HG03095 (cell line): ENCODE results near the gene MRLN.
"Not testable (repeated sequence)": the region's sequence is repeated elsewhere in the genome, so short reads cannot be mapped to it uniquely, and the experiment has no call there.

Experiments
- ATAC-seq: cut with Tn5 transposase; IDR thresholded peaks from one replicate; pipeline ENCODE4 v1.9.1; 2021; ENCODE audit warnings: moderate library complexity; ENCODE audit not compliant: unreplicated experiment

The MRLN gene

DNA sequence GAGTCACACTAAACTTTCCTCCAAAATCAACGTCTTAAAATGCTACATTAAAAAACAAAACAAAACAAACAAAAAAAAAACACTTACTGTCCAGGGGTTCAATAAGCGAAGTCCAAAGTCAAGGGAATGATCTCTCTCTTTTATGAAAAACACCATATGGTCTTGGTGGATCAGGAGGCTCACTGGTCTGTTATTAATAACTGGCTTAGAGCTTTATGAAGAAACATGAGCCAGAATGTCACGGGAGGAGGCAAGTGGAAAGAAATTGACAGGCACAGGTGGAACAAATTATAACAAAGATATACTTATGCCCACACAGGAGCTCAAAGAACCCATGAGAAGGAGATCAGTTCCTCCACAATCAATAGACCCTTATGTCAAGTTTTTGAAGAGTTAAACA, at the start of gene MRLN:
Gene MRLN, minus strand, starts transcription at position 189 of the 400 bp plus-strand sequence.
- ATAC-seq = no peak

DNA sequence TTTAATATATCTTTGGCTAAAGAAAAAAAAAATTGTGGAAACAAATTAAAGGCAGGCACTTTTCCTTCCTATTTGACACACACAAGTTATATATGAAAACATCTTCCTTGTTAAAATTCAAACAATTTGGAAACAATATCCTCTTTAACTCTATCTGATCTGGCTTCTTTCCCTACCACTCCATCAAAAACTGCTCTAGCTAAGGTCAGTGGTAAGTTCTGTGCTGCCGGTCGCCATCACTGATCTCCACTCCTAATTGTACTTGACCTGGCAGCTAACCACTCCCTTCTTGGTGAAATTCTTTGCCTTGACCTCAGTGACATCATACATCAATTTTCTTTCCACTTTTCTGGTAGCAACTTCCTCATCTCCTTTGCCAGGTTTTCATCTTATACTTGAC, 47.9 kb upstream of the MRLN start:
- ATAC-seq = no peak

DNA sequence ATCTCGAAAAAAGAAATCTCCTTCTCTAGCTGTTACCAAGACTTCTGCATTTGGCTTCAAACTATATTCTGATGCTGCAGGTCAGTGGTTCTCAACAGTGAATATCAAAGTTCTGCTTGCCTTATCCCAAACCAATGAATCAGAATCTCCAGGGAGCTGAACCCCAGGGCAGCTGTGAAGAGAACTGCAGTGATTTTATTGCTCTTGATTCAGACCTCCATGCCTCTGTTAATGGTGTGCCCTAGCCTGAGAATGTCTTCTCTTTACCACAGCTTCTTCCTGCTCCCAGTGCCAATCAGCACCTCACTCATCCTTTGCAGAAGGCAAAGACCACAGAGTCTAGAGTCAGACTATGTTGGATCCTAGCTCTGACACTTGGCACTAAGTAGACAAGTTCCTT, 46.2 kb upstream of the MRLN start:
- no peak for ATAC-seq

DNA sequence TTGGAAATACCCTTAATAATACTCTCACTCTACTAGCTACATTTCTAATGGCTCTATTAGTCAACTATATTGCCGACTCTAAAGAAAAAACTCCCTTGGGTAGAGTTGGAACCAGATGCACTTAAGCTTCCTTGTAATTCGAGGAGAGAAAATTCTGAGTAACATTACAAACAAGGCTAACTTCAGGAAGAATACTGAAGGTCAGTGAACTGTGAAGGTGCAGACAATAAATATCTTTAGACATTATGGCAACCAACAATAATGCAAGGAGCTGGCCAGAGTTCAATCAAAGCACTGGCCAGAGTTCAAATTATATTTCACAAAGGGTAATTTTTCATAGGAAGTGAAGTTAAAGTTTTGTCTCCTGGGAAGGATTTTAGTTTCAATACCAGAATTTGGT, 40.7 kb upstream of the MRLN start:
- no peak for ATAC-seq

DNA sequence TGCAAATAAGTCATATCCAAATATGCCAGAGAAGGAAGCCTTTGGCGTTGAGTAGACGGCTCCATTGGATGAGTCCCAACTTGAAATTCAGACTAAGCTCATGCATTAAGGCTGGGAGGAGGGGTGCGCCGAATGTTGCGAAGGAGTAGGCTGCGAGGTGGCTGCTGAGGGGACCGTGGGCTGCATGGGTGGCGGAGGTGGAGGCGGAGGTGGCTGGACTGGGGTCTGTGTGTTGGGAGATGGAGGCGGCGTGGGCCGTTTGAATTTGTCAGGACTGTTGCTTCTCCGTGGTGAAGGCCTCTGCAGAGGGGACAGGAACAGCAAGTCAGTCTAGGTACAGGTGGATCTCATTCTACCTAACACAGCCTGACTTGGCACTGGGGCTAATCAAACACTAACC, 39.6 kb upstream of the MRLN start:
- no peak for ATAC-seq

DNA sequence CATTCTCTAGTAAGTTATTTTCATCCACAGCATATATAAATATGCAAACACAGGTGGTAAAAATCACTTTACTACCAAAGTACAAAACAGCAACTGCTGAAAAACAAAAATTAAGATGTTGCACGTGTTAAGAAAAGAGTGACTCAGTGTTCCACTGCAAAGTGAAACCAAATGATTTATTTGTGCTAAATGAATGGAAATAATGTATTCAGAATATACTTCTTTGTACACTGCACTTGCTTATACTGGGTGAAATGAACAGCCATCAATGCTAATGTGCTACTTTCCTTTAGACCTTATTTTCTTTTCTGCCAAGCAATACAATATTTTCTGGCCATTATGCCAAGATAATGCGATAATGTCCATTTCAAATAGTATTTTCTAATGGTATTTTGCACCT, 38.3 kb upstream of the MRLN start:
- no peak for ATAC-seq

DNA sequence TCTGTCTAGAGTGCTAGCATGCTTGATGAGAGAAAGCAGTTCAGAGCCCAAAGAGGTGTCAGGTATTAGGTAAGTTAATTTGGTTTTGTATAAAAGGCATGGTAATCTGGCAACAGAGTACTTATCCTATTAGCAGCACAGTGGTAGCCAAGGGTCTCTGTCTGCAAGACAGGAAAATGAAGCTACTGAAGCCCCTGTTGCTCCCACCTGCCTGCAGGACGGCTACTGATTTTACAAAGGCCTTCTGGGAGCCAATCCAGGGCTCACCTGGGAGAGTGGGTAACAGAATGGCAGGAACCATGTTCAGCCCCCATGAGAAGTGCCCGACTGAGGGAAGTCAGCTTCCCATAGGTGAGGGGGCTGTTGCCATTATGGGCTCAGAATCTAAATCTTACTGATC, 36.8 kb upstream of the MRLN start:
- not testable (repeated sequence) for ATAC-seq

DNA sequence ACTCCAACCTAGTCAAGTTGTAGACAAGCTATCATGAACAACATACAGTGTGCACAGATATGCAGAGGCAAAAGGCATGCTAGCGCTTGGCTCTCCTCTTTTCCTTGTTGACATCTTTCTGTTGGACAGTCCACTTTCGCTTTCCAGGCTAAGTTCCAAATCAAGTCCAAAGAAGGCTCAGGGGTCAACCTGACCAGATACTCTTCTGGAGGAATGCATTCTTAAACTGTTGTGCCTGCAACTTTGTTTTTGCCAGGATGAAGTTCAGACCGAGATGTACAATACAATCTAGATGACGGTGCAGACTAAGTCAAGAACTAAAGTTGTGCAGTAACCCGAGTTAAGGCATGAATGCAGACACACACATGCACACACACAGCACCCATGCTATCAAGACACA, 35.7 kb upstream of the MRLN start:
- ATAC-seq = not testable (repeated sequence)

DNA sequence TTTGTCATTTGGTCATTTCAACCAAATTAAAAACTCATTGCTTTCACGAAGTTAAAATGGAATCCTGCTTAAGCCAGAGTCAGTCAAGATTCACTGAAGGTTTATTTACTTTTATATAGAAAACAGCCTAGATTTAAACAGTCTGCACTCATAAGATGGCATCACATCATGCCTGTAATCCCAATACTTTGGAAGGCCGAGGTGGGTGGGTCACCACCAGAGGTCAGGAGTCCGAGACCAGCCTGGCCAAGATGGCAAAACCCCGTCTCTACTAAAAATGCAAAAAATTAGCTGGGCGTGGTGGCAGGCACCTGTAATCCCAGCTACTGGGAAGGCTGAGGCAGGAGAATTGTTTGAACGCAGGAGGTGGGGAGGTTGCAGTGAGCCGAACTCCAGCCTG, 33.8 kb upstream of the MRLN start:
- not testable (repeated sequence) for ATAC-seq

DNA sequence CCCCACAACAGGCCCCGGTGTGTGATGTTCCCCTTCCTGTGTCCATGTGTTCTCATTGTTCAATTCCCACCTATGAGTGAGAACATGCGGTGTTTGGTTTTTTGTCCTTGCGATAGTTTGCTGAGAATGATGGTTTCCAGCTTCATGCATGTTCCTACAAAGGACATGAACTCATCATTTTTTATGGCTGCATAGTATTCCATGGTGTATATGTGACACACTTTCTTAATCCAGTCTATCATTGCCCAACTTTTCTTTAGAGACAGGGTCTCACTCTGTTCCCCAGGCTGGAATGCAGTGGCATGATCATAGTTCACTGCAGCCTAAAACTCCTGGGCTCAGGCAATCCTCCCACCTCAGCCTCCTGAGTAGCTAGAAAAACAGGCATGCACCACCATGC, 32.2 kb upstream of the MRLN start:
- ATAC-seq = not testable (repeated sequence)

DNA sequence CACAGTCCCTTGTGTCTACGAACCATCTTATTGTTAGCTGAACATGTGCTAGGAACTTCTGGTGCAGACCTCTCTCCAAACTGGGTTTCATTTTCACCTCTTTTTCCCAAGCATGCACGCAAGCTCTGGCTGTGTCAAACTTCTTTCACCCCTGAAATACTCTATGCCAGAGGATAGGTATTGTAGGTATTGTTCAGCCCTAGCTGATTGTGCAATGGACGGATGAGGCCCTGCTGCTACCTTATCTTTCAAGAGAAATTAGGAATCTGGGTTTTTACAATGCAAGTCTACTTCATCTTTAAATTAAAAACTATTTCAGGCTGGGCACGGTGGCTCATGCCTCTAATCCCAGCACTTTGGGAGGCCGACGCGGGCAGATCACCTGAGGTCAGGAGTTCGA, 28.3 kb upstream of the MRLN start:
- ATAC-seq = no peak

DNA sequence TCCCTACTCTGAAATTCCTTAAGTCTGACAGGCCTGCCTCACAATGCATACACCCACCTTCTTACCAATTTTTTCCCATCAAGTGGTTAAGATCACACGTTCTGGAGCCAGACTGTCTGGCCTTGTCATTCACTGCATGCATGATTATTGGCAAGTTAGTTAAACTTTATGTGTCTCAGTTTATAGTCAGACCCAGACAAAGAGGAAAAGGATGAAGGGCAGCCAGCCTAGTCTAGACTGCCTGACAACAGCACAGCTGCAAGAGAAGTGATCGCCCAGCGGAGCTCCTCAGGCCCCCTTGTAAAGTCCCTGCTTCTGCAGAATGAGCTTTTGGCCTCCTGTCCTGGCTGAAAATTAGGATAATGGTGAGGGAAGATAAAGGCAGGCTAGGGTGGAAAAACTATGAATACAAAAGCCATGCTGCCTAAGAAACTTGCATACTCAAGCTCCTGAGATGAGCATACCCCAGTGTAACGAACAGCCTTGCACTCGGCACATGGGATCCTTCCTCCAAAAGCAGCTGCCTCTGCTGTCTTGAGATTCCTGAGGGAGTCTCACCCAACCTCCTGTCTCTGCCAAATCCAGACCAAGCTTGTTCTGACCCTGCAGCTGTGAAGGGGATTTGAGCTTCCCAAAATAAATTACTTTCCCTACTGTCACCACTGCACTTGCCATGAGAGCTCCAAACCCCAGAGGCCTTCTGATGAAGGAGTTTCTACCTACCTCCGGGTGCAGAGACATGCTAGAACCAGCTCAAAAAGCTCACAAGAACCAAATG, 26.7 kb upstream of the MRLN start:
- ATAC-seq = no peak

DNA sequence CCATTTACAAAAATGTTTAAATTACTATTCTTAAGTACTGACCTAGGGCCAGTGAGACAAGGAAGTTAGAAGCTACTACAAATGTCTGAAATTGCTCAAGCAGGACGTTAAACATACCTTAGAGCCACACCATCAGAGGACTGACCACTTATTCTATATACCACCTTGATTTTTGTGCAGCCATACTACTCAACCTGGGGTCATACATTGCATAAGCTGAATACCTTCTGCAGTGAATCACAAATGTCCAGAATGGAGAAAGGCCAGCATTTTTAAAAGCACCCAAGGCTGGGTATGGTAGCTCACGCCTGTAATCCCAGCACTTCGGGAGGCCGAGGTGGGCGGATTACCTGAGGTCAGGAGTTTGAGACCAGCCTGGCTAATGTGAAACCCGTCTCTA, 21.2 kb upstream of the MRLN start:
- ATAC-seq = no peak

DNA sequence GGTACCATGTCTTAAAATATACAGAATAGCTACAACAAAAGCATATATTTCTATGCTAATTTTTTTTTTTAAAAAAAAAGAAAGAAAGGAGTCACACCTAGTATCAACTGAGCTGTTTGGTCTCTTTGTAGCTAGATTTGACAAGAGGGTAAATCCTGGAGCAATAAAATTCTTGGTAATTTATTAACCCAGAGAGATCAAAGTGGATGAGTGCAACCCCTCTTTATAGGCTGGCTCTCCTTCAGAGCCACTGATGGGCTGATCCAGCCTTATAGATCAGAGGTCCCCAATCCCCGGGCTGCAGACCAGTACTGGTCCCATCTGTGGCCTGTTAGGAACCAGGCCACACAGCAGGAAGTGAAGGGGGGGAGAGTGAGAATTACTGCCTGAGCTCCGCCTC, 19.8 kb upstream of the MRLN start:
- no peak for ATAC-seq

DNA sequence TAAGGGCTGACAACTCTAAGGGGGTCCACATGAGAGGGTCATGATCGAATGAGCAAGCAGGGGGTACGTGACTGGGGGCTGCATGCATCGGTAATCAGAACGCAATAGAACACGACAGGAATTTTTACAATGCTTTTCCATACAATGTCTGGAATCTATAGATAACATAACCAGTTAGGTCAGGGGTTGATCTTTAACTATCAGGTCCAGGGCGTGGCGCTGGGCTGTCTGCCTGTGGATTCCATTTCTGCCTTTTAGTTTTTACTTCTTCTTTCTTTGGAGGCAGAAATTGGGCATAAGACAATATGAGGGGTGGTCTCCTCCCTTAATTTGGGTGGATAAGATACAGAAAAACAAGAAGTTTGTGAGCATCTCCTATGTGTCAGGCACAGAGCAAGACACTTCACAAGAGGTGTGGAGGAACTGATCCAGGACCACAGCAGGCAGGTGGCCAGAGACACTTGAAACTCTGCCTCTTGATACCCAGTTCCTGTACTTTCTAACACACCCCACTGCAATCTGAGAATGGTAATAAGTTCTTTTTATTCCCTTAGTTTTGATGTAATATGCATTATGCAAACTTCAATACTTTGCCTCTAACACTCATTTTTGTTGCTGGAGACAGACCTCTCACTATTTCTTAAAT, 18.0 kb upstream of the MRLN start:
- ATAC-seq = no peak

DNA sequence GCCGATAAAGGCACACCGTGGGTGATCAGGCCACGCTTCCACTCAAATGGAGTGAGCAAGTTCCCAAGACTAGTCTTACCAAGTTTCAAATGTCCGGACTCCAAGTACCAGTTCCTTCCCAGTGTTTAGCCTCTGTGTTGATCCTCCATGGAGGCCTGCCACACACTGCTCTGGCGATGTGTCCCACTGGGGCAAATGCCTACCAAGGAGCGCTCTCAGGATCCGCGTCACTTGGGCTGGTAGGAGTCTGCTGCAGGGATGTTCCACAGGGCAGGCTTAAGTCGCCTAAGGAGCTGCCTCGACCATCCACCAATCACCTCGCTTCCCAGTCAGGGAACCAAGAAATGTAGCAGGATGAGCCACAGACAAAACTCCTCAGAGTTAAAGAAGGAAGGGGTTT, 17.4 kb upstream of the MRLN start:
- ATAC-seq = no peak

DNA sequence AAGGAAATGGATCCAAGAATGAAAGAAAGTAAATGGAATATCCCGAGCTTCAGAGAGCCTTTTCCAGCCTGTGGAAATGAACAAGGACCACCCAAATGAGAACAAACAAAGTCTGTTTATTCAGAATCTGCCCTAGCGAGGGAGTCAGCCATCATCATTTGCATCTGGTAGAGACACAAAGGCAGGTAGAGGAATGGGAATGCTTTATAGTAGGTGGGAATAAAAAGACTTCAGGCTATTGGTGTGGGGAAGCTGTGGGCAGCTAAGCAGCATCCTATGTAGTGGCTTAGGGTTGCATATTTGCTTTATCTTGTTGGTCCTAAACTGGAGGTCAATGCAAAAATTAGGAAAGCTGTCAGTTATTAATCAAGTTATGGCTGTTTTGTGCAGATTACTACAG, 9.2 kb upstream of the MRLN start:
- ATAC-seq = no peak

DNA sequence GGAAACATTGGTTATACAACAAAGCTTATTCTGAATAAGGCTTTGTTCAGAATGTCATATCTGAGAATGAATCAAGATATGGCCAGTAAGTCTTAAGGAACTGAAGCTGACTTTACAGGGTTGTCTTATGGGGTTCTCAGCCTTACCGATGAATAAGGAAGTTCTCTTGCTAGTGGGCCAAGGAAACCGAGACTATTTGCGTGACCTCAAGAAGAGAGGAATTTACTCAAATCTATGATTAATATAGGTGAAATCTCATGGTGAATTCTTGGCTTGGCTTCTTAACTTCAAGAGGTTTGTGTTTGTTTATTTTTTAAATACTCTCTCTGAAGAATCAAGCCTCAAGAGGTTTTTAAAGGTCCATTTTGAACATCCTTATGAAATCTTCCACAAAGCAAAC, 4.7 kb upstream of the MRLN start:
- no peak for ATAC-seq

DNA sequence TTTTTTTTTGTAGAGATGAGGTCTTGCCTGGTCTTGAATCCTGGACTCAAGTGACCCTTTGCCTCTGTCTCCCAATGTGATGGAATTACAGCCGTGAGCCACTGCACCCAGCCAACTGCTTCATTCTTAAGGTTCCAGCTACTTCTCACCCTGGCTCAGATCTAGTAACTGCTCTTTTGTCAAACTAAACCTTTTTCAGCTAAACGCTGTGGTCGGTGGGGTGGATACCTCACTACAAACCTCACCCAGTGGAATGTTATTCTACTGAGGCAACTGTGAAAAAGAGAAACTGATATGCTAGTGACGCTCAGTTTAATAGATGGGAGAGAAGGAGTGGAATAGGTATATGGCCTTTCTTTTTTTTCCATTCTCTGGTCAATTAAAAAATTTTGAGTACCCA, 1.7 kb upstream of the MRLN start:
- no peak for ATAC-seq

DNA sequence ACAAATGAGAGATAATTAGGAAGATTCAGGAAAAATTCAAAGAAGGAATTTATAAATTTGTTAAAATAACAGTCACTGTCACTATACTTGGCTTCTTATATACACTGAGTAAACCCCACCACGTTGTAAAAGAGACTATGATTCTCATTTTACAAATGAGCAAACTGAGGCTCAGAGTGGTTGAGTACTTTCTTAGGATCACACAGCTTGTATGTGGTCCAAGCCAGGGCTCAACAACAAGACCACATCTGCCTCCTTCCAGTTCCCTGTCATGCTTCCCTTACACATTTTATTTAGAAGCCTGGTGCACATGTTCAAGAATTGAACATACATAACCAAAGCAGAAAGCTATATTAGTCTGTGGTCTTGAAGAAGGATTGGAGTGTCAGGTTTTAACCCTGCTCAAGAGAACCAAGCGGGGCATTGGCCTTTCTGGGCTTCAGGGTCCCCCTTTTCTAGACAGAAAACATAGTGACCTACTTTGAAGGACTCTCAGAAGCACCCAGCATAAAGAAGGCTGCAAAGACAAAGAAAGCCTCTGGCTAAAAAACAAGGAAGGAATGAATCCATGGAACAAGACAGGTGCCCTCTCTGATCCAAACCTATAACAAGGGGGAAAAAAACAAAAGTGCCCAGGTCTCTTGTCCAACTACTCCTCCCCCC, 846 bp downstream of the MRLN start:
- ATAC-seq = no peak

DNA sequence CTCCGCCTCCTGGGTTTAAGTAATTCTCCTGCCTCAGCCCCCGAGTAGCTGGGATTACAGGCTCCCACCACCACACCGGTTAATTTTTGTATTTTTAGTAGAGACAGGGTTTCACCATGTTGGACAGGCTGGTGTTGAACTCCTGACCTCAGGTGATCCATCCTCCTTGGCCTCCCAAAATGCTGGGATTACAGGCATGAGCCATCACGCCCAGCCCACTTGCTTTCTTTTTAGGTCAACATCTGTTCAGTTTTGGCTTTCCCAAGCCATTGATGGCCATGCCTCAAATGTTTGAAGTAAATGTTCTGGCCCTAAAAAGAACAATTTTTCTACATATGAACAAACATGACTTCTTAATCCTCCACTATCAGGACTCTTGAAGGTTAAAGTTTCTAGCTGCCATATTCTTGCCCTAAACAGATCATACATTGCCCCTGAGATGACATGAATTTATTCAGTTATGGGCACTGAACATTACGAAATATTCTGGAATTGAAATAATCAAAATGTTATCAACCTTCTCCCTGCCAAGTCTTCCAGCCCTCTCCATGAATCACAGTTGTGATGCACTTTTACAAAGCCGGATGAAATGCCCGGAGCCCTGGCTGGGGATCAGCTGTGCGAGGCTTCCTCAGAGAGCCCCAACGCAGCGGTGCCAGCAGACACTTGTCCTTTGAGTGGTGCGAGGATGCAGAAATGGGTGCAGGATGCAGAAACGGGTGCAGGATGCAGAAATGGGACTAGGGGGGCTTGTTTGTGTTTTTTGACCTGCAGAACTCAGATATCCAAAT, 2.9 kb downstream of the MRLN start:
- no peak for ATAC-seq
